ENCODE measurements around the gene BNIP3.
"Not testable (repeated sequence)": the region's sequence is repeated elsewhere in the genome, so short reads cannot be mapped to it uniquely, and the experiment has no call there.

BNIP3 gene

GRCh38 chr10:131929122-131929845, 52.4 kb downstream of the BNIP3 start:
- no peak for DNase-seq (ENCODE audit: low read depth)

- no peak for DNase-seq (ENCODE audit: low read depth)
Observed at GRCh38 chr10:131928248-131929095, 53.3 kb downstream of the BNIP3 start.

GRCh38 chr10:131926743-131927595, 54.8 kb downstream of the BNIP3 start:
- DNase-seq (ENCODE audit: low read depth), result no peak

- no peak for DNase-seq (ENCODE audit: low read depth)
Observed at GRCh38 chr10:131926253-131926652, 55.5 kb downstream of the BNIP3 start.

- DNase-seq (ENCODE audit: low read depth), result no peak
Observed at GRCh38 chr10:131925716-131926115, 56.0 kb downstream of the BNIP3 start.

- DNase-seq (ENCODE audit: low read depth), result no peak
Observed at GRCh38 chr10:131925011-131925649, 56.6 kb downstream of the BNIP3 start.

GRCh38 chr10:131923038-131923756, 58.5 kb downstream of the BNIP3 start:
- DNase-seq (ENCODE audit: low read depth), result no peak

- DNase-seq (ENCODE audit: low read depth), result no peak
Observed at GRCh38 chr10:131921184-131921583, 60.5 kb downstream of the BNIP3 start.

- DNase-seq (ENCODE audit: low read depth), result no peak
Observed at GRCh38 chr10:131920693-131921092, 61.0 kb downstream of the BNIP3 start.

- DNase-seq (ENCODE audit: low read depth), result no peak
Observed at GRCh38 chr10:131920151-131920550, 61.6 kb downstream of the BNIP3 start.

- not testable (repeated sequence) for DNase-seq (ENCODE audit: low read depth)
Observed at GRCh38 chr10:131919461-131919860, 62.3 kb downstream of the BNIP3 start.
